Measurements from ENCODE around the gene AS3MT. TPM values are rescaled to one million over a fixed set of nuclear protein-coding genes. Genes with fewer than 3 reads are reported as not detected.

AS3MT gene
- total and polyA plus RNA-seq, 2 of the 8 experiments (the other 6 are each of a cell fraction or from before 2014, with no cell fraction given), result 5.8 to 10.3 TPM

DNA sequence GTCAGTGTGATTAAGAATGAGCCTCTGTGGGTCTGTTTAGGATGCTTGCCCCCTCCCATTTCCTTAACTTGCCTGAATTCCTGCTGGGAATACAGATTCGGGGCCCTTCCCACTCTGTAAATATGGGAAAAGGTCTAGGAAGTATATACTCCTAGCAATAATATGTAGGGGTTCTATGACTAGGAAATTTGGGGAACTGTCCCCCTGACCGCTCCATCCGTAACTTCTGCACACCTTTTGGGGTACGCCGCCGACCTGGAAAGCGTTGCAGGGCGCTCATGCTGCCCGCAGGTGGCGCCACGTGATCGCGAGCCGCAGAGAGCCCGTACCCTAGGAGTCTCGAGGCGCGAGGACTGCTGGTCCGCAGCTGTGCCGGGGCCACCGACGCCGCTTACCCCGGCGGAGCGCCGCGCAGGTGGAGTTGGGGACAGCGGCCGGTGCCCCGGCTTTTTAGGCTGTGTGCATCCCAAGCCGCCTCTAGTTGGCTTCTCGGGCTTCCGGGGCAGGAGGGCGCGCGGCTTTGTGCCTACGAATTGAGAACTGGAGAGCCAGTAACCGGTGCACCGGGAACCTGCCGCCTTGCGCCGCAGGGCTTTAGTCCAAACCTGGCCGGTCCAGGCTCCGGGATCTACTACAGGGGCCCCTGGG is 48.2 kb downstream of the AS3MT start (continued):
- TF ChIP-seq, protein P1, sequence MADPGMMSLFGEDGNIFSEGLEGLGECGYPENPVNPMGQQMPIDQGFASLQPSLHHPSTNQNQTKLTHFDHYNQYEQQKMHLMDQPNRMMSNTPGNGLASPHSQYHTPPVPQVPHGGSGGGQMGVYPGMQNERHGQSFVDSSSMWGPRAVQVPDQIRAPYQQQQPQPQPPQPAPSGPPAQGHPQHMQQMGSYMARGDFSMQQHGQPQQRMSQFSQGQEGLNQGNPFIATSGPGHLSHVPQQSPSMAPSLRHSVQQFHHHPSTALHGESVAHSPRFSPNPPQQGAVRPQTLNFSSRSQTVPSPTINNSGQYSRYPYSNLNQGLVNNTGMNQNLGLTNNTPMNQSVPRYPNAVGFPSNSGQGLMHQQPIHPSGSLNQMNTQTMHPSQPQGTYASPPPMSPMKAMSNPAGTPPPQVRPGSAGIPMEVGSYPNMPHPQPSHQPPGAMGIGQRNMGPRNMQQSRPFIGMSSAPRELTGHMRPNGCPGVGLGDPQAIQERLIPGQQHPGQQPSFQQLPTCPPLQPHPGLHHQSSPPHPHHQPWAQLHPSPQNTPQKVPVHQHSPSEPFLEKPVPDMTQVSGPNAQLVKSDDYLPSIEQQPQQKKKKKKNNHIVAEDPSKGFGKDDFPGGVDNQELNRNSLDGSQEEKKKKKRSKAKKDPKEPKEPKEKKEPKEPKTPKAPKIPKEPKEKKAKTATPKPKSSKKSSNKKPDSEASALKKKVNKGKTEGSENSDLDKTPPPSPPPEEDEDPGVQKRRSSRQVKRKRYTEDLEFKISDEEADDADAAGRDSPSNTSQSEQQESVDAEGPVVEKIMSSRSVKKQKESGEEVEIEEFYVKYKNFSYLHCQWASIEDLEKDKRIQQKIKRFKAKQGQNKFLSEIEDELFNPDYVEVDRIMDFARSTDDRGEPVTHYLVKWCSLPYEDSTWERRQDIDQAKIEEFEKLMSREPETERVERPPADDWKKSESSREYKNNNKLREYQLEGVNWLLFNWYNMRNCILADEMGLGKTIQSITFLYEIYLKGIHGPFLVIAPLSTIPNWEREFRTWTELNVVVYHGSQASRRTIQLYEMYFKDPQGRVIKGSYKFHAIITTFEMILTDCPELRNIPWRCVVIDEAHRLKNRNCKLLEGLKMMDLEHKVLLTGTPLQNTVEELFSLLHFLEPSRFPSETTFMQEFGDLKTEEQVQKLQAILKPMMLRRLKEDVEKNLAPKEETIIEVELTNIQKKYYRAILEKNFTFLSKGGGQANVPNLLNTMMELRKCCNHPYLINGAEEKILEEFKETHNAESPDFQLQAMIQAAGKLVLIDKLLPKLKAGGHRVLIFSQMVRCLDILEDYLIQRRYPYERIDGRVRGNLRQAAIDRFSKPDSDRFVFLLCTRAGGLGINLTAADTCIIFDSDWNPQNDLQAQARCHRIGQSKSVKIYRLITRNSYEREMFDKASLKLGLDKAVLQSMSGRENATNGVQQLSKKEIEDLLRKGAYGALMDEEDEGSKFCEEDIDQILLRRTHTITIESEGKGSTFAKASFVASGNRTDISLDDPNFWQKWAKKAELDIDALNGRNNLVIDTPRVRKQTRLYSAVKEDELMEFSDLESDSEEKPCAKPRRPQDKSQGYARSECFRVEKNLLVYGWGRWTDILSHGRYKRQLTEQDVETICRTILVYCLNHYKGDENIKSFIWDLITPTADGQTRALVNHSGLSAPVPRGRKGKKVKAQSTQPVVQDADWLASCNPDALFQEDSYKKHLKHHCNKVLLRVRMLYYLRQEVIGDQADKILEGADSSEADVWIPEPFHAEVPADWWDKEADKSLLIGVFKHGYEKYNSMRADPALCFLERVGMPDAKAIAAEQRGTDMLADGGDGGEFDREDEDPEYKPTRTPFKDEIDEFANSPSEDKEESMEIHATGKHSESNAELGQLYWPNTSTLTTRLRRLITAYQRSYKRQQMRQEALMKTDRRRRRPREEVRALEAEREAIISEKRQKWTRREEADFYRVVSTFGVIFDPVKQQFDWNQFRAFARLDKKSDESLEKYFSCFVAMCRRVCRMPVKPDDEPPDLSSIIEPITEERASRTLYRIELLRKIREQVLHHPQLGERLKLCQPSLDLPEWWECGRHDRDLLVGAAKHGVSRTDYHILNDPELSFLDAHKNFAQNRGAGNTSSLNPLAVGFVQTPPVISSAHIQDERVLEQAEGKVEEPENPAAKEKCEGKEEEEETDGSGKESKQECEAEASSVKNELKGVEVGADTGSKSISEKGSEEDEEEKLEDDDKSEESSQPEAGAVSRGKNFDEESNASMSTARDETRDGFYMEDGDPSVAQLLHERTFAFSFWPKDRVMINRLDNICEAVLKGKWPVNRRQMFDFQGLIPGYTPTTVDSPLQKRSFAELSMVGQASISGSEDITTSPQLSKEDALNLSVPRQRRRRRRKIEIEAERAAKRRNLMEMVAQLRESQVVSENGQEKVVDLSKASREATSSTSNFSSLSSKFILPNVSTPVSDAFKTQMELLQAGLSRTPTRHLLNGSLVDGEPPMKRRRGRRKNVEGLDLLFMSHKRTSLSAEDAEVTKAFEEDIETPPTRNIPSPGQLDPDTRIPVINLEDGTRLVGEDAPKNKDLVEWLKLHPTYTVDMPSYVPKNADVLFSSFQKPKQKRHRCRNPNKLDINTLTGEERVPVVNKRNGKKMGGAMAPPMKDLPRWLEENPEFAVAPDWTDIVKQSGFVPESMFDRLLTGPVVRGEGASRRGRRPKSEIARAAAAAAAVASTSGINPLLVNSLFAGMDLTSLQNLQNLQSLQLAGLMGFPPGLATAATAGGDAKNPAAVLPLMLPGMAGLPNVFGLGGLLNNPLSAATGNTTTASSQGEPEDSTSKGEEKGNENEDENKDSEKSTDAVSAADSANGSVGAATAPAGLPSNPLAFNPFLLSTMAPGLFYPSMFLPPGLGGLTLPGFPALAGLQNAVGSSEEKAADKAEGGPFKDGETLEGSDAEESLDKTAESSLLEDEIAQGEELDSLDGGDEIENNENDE (IDR thresholded peaks at IDR 0.05; ENCODE audit: insufficient replicate concordance, low read length), result peak; percentile 60
- no peak for TF ChIP-seq CEBPB (IDR thresholded peaks at IDR 0.05; ENCODE audit: low read depth, low read length)
- no peak for TF ChIP-seq CHD2 (IDR thresholded peaks at IDR 0.05; ENCODE audit: low read length)
- no peak for TF ChIP-seq CBX8 (IDR thresholded peaks at IDR 0.05; ENCODE audit: borderline replicate concordance, low read depth, low read length)
- peak; percentile 92 for TF ChIP-seq MAX (IDR thresholded peaks at IDR 0.05)
- 0 out of 2 replicates have a peak, but pooled peaks have one; percentile 20 for TF ChIP-seq POLR2AphosphoS5 (IDR thresholded peaks at IDR 0.05; ENCODE audit: low read depth, low read length)
- no peak for TF ChIP-seq RNF2 (IDR thresholded peaks at IDR 0.05; ENCODE audit: borderline replicate concordance, low read depth, low read length, missing control alignments, poor library complexity, severe bottlenecking)
- no peak for TF ChIP-seq SUZ12 (IDR thresholded peaks at IDR 0.05; ENCODE audit: low read length)
- TF ChIP-seq ZNF274 (IDR thresholded peaks at IDR 0.05; ENCODE audit: borderline replicate concordance, extremely low read depth, low read length), result no peak
- no peak for TF ChIP-seq CTBP2 (IDR thresholded peaks at IDR 0.05; ENCODE audit: borderline replicate concordance, insufficient read depth, insufficient read length, low read length)

All from H1 (cell line).